Measurements from ENCODE around the gene LSG1.

DNA sequence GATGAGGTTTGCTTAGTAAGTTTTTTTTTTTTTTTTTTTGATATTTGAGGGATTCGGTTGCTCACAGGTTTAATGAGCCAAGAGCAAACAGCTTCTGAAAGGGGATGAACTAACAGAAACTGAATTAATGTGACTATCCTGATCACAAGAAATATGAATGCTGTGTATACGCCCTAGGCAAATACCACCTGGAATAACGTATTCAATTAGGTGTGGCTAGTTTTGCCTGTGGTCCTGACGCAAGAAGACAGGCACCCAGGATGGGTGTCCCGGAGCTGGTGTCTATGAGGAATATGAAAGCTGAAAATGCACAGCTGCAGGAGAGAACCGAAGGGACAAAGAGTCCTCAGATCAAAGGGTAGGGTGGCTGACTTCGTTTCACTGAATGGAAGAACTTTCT is 14.6 kb downstream of the LSG1 start:
- TF ChIP-seq, protein P1, sequence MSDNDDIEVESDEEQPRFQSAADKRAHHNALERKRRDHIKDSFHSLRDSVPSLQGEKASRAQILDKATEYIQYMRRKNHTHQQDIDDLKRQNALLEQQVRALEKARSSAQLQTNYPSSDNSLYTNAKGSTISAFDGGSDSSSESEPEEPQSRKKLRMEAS (IDR thresholded peaks at IDR 0.05) = no peak
- TF ChIP-seq CREB1 (IDR thresholded peaks at IDR 0.05; ENCODE audit: low read depth) (no peak), CEBPB (IDR thresholded peaks at IDR 0.05) (no peak), TCF12 (IDR thresholded peaks at IDR 0.05; ENCODE audit: low read depth) (no peak), ZBTB7A (IDR thresholded peaks at IDR 0.05; ENCODE audit: low read depth) (no peak), TEAD4 (IDR thresholded peaks at IDR 0.05) (no peak), RAD21 (IDR thresholded peaks at IDR 0.05; ENCODE audit: low read depth) (no peak), EP300 (IDR thresholded peaks at IDR 0.05; ENCODE audit: borderline replicate concordance) (no peak), FOXM1 (IDR thresholded peaks at IDR 0.05; ENCODE audit: borderline replicate concordance, low read depth) (no peak), TAF1 (IDR thresholded peaks at IDR 0.05; ENCODE audit: low read depth) (no peak), YY1 (IDR thresholded peaks at IDR 0.05; ENCODE audit: low read depth) (no peak)
- TF ChIP-seq, protein P2, sequence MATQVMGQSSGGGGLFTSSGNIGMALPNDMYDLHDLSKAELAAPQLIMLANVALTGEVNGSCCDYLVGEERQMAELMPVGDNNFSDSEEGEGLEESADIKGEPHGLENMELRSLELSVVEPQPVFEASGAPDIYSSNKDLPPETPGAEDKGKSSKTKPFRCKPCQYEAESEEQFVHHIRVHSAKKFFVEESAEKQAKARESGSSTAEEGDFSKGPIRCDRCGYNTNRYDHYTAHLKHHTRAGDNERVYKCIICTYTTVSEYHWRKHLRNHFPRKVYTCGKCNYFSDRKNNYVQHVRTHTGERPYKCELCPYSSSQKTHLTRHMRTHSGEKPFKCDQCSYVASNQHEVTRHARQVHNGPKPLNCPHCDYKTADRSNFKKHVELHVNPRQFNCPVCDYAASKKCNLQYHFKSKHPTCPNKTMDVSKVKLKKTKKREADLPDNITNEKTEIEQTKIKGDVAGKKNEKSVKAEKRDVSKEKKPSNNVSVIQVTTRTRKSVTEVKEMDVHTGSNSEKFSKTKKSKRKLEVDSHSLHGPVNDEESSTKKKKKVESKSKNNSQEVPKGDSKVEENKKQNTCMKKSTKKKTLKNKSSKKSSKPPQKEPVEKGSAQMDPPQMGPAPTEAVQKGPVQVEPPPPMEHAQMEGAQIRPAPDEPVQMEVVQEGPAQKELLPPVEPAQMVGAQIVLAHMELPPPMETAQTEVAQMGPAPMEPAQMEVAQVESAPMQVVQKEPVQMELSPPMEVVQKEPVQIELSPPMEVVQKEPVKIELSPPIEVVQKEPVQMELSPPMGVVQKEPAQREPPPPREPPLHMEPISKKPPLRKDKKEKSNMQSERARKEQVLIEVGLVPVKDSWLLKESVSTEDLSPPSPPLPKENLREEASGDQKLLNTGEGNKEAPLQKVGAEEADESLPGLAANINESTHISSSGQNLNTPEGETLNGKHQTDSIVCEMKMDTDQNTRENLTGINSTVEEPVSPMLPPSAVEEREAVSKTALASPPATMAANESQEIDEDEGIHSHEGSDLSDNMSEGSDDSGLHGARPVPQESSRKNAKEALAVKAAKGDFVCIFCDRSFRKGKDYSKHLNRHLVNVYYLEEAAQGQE (IDR thresholded peaks at IDR 0.05; ENCODE audit: low read depth) = no peak

Data from Ishikawa (cell line).